Measurements from ENCODE around the gene FSTL3. TPM values are rescaled to one million over a fixed set of nuclear protein-coding genes. Genes with fewer than 3 reads are reported as not detected.

FSTL3 gene
- total and polyA plus RNA-seq, 2 of the 13 experiments (the other 11 are each of a cell fraction or from before 2014, with no cell fraction given), result 13.5 to 15.6 TPM

- DNase-seq (ENCODE audit: low spot score) (no peak), ATAC-seq (no peak), FAIRE-seq (no peak)
- ChIA-PET CTCF (ENCODE audit: low intra/inter-chr PET ratio, low total read pairs) (interaction anchor here (1.0 kb wide), 1 partner anchor 46 kb away, joined by 3 read pairs; no protein-coding TSS in a partner anchor), POLR2A (interaction anchor here (0.6 to 2.4 kb wide), 7 partner anchors 24 to 103 kb away, joined by 3 to 21 read pairs (median 3); no protein-coding TSS in a partner anchor)
- H4K20me1 ChIP-seq (ENCODE audit: insufficient read depth, low read length), result peaks cover 7% of the 10 kb centered on the region; the same call in 1 of the 2 replicates
- H3K27me3 ChIP-seq (ENCODE audit: control insufficient read depth in 1 of 2, insufficient read depth in 2 of 2, low read length in 2 of 2), result no peaks in the 10 kb centered on the region; a peak in 1 of 5 replicates
- peaks cover 35% of the 10 kb centered on the region for H3K4me1 ChIP-seq (ENCODE audit: insufficient read depth, low read length)
- H2AFZ ChIP-seq (ENCODE audit: low read length), result peak overlapping the region; percentile 35
- peak overlapping the region; percentile 77 to 98 (median 91) for H3K4me3 ChIP-seq (replicated peaks in 1 of 3; ENCODE audit: insufficient read depth in 1 of 3, low read depth in 2 of 3, low read length in 3 of 3)
- peak overlapping the region; percentile 53 for H3K27ac ChIP-seq (ENCODE audit: extremely low read length, insufficient read depth, low read length)
- intact Hi-C loops (cut with micrococcal nuclease; ENCODE audit: unreplicated experiment), result no loop called here
- in situ Hi-C loops (cut with HindIII; ENCODE audit: extremely low pct_ligation_motif_present, low pct_unique_long_range_greater_than_20kb), result no loop called here
- H3K4me2 ChIP-seq (ENCODE audit: low read depth, low read length), result peak overlapping the region; percentile 87
- peak overlapping the region; percentile 92 for H3K9ac ChIP-seq (ENCODE audit: insufficient read depth, low read depth, low read length)
- WGBS (ENCODE audit: low lambda C conversion rate), result 33% methylated on average over 30 of the region's 32 CpGs
- H3K36me3 ChIP-seq (replicated peaks in 1 of 2; ENCODE audit: control insufficient read depth in 1 of 2, insufficient read depth in 2 of 2, low read length in 2 of 2), result peaks cover 1 to 11% of the 10 kb centered on the region in 2 experiments; a peak in 2 of 5 replicates
- H3K79me2 ChIP-seq (ENCODE audit: insufficient read depth, low read length), result peaks cover 22% of the 10 kb centered on the region
- BruUV-seq (replicated peaks), result no TSS peak
- H3K9me3 ChIP-seq (ENCODE audit: low read length), result no peaks in the 10 kb centered on the region
- TF ChIP-seq SMYD3 (CRISPR knock-in tag; IDR thresholded peaks at IDR 0.05) (no peak), KDM5A (IDR thresholded peaks at IDR 0.05; ENCODE audit: borderline replicate concordance, low read length) (peak; percentile 67; the same call in 1 of the 2 replicates), IRX3 (CRISPR knock-in tag; IDR thresholded peaks at IDR 0.05; ENCODE audit: borderline replicate concordance, low read depth) (no peak), ZNF724P (CRISPR knock-in tag; IDR thresholded peaks at IDR 0.05; ENCODE audit: borderline replicate concordance) (no peak), ZNF329 (CRISPR knock-in tag; IDR thresholded peaks at IDR 0.05; ENCODE audit: low read depth) (no peak), ZFP91 (CRISPR knock-in tag; IDR thresholded peaks at IDR 0.05; ENCODE audit: borderline replicate concordance) (peak; percentile 6; the same call in 1 of the 2 replicates), ZBTB44 (CRISPR knock-in tag; IDR thresholded peaks at IDR 0.05) (no peak), HDAC6 (IDR thresholded peaks at IDR 0.05; ENCODE audit: low read depth, low read length) (no peak), KLF9 (CRISPR knock-in tag; IDR thresholded peaks at IDR 0.05; ENCODE audit: low read depth) (no peak), RELA (CRISPR knock-in tag; IDR thresholded peaks at IDR 0.05) (no peak), ELF4 (CRISPR knock-in tag; IDR thresholded peaks at IDR 0.05; ENCODE audit: borderline replicate concordance) (no peak), ZNF761 (CRISPR knock-in tag; conservative IDR thresholded peaks at IDR 0.05) (no peak), SIX4 (CRISPR knock-in tag; IDR thresholded peaks at IDR 0.05) (no peak), NFRKB (IDR thresholded peaks at IDR 0.05) (no peak)
- TF ChIP-seq, protein P1, sequence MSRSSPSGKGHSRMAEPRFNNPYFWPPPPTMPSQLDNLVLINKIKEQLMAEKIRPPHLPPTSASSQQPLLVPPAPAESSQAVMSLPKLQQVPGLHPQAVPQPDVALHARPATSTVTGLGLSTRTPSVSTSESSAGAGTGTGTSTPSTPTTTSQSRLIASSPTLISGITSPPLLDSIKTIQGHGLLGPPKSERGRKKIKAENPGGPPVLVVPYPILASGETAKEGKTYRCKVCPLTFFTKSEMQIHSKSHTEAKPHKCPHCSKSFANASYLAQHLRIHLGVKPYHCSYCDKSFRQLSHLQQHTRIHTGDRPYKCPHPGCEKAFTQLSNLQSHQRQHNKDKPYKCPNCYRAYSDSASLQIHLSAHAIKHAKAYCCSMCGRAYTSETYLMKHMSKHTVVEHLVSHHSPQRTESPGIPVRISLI (CRISPR knock-in tag; IDR thresholded peaks at IDR 0.05; ENCODE audit: borderline replicate concordance), result peak; percentile 21; the same call in 1 of the 2 replicates
- TF ChIP-seq, protein P2, sequence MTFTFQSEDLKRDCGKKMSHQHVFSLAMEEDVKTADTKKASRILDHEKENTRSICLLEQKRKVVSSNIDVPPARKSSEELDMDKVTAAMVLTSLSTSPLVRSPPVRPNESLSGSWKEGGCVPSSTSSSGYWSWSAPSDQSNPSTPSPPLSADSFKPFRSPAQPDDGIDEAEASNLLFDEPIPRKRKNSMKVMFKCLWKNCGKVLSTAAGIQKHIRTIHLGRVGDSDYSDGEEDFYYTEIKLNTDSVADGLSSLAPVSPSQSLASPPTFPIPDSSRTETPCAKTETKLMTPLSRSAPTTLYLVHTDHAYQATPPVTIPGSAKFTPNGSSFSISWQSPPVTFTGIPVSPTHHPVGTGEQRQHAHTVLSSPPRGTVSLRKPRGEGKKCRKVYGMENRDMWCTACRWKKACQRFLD (CRISPR knock-in tag; IDR thresholded peaks at IDR 0.05; ENCODE audit: borderline replicate concordance), result no peak
Observed at GRCh38 chr19:633786-634639, 42.2 kb upstream of the FSTL3 start.

All from HepG2 (cell line).